IMR-90 (cell line): ENCODE data around the gene KDM5A. TPM values are rescaled to one million over a fixed set of nuclear protein-coding genes. Genes with fewer than 3 reads are reported as not detected.

ENCODE experiments used
- ATAC-seq: fragments of 200-7000 bp; cut with Tn5 transposase; 2 replicates; pipeline ENCODE4 v1.9.1; 2020; ENCODE audit warnings: low read depth, mild to moderate bottlenecking, moderate library complexity
- BruUV-seq: library from RNA; stranded (reverse); fragments of 400-500 nt; replicated peaks from 2 replicates; lab custom pipeline; 2021; lab: Mats Ljungman, UMichigan
- CTCF ChIA-PET: fragments of 300-600 bp; formaldehyde crosslinking; extraction: SDS; loops from one replicate; lab custom pipeline; 2021; ENCODE audit warnings: antibody characterized with exemption; lab: Yijun Ruan, JAX
- POLR2A ChIA-PET: fragments of 300-600 bp; sonication (Branson Sonifier 250); formaldehyde crosslinking; loops from one replicate; lab custom pipeline; 2022; ENCODE audit warnings: antibody characterized with exemption; ENCODE audit not compliant: unreplicated experiment; lab: Charles Lee
- DNase-seq: peaks from one replicate; pipeline ENCODE4 v3.0.0; 2013
- H2AFZ ChIP-seq: replicated peaks from 2 replicates; pipeline ENCODE3; 2013; ENCODE audit warnings: low read length, mild to moderate bottlenecking; ENCODE audit not compliant: poor library complexity
- H2AK5ac ChIP-seq: 2 replicates; pipeline ENCODE4 v1.6.1; 2013; ENCODE audit warnings: low read depth, low read length, inconsistent platforms
- H2AK9ac ChIP-seq: replicated peaks from 2 replicates; pipeline ENCODE3; 2013; ENCODE audit warnings: mild to moderate bottlenecking, low read depth, low read length, moderate library complexity; ENCODE audit not compliant: poor library complexity
- H2BK120ac ChIP-seq: 2 replicates; pipeline ENCODE4 v1.6.1; 2013; ENCODE audit warnings: low read depth, low read length, inconsistent platforms
- H2BK15ac ChIP-seq: 3 replicates; pipeline ENCODE4 v1.6.1; 2013; ENCODE audit warnings: low read depth, low read length, inconsistent platforms
- H2BK20ac ChIP-seq: 2 replicates; pipeline ENCODE4 v1.6.1; 2013; ENCODE audit warnings: low read depth, mild to moderate bottlenecking, inconsistent platforms, low read length, moderate library complexity
- H2BK5ac ChIP-seq: 2 replicates; pipeline ENCODE4 v1.6.1; 2013; ENCODE audit warnings: mild to moderate bottlenecking, low read depth, low read length, inconsistent platforms; ENCODE audit not compliant: poor library complexity, severe bottlenecking
- H3K14ac ChIP-seq: replicated peaks from 2 replicates; pipeline ENCODE4 v1.6.1; 2013; ENCODE audit warnings: low read depth, low read length, inconsistent platforms
- H3K18ac ChIP-seq: 2 replicates; pipeline ENCODE4 v1.6.1; 2013; ENCODE audit warnings: low read depth, low read length, control low read depth
- H3K23ac ChIP-seq: 2 replicates; pipeline ENCODE4 v1.6.1; 2013; ENCODE audit warnings: low read depth, low read length, inconsistent platforms
- H3K27ac ChIP-seq: 2 replicates; pipeline ENCODE4 v1.5.1; 2013; ENCODE audit warnings: mild to moderate bottlenecking, control low read depth, low read length; ENCODE audit not compliant: insufficient read depth
- H3K27me3 ChIP-seq: 2 replicates; pipeline ENCODE4 v1.6.1; 2013; ENCODE audit warnings: low read length; ENCODE audit not compliant: control insufficient read depth, insufficient read depth
- H3K36me3 ChIP-seq: 2 replicates; pipeline ENCODE4 v1.6.1; 2013; ENCODE audit warnings: low read length, mixed read lengths; ENCODE audit not compliant: control insufficient read depth, insufficient read depth
- H3K4ac ChIP-seq: 2 replicates; pipeline ENCODE4 v1.6.1; 2013; ENCODE audit warnings: low read depth, low read length, inconsistent platforms
- H3K4me1 ChIP-seq: 2 replicates; pipeline ENCODE4 v1.6.1; 2013; ENCODE audit warnings: low read length, mixed read lengths; ENCODE audit not compliant: control insufficient read depth, insufficient read depth
- H3K4me2 ChIP-seq: 2 replicates; pipeline ENCODE4 v1.6.1; 2013; ENCODE audit warnings: low read depth, mild to moderate bottlenecking, control low read depth, low read length, moderate library complexity
- H3K4me3 ChIP-seq: 2 replicates; pipeline ENCODE4 v1.5.1; 2013; ENCODE audit warnings: low read depth, mild to moderate bottlenecking, control low read depth, low read length, moderate library complexity; ENCODE audit not compliant: insufficient read depth
- H3K56ac ChIP-seq: 2 replicates; pipeline ENCODE4 v1.6.1; 2013; ENCODE audit warnings: low read length, inconsistent platforms; ENCODE audit not compliant: insufficient read depth; ENCODE audit errors: extremely low read depth
- H3K79me1 ChIP-seq, 2 experiments: 2 replicates each; pipeline ENCODE4 v1.6.1; 2013; ENCODE audit warnings: low read length in 2 of 2, inconsistent platforms in 1 of 2, low read depth in 1 of 2
- H3K9ac ChIP-seq: 2 replicates; pipeline ENCODE4 v1.6.1; 2013; ENCODE audit warnings: low read depth, low read length, control low read depth
- H3K9me1 ChIP-seq: 2 replicates; pipeline ENCODE4 v1.6.1; 2013; ENCODE audit warnings: low read length, inconsistent platforms; ENCODE audit not compliant: insufficient read depth
- H3K9me3 ChIP-seq: 2 replicates; pipeline ENCODE4 v1.6.1; 2013; ENCODE audit warnings: low read length; ENCODE audit not compliant: control insufficient read depth, insufficient read depth
- H4K20me1 ChIP-seq: 2 replicates; pipeline ENCODE4 v1.6.1; 2013; ENCODE audit warnings: low read length, inconsistent platforms; ENCODE audit not compliant: insufficient read depth
- H4K5ac ChIP-seq: 2 replicates; pipeline ENCODE4 v1.6.1; 2013; ENCODE audit warnings: mild to moderate bottlenecking, low read depth, low read length, control low read depth
- H4K8ac ChIP-seq, 2 experiments: 2 replicates each; pipeline ENCODE4 v1.6.1; 2013; ENCODE audit warnings: low read depth in 2 of 2, low read length in 2 of 2, control low read depth in 1 of 2, inconsistent platforms in 1 of 2
- H4K91ac ChIP-seq: 2 replicates; pipeline ENCODE4 v1.6.1; 2013; ENCODE audit warnings: low read depth, low read length, inconsistent platforms; ENCODE audit not compliant: insufficient read depth
- CEBPB ChIP-seq: IDR thresholded peaks from 2 replicates; pipeline ENCODE4 v1.6.1; 2012; ENCODE audit warnings: low read depth, low read length, improper control_type of control experiment
- CHD1 ChIP-seq: IDR thresholded peaks from 2 replicates; pipeline ENCODE4 v1.6.1; 2012; ENCODE audit warnings: low read depth, low read length, improper control_type of control experiment
- CTCF ChIP-seq: conservative IDR thresholded peaks from 2 replicates; pipeline ENCODE4 v1.5.1; 2012; ENCODE audit warnings: mild to moderate bottlenecking, low read depth, low read length, improper control_type of control experiment
- FOS ChIP-seq: fragments of 150-350 bp; IDR thresholded peaks from 2 replicates; pipeline ENCODE4 v1.6.1; 2016; ENCODE audit warnings: low read depth, low read length
- MAZ ChIP-seq: IDR thresholded peaks from 2 replicates; pipeline ENCODE4 v1.6.1; 2012; ENCODE audit warnings: low read depth, mild to moderate bottlenecking, low read length, improper control_type of control experiment, moderate library complexity, borderline replicate concordance
- MXI1 ChIP-seq: IDR thresholded peaks from 2 replicates; pipeline ENCODE4 v1.6.1; 2012; ENCODE audit warnings: low read depth, mild to moderate bottlenecking, low read length, moderate library complexity, borderline replicate concordance
- NFE2L2 ChIP-seq: fragments of 150-350 bp; IDR thresholded peaks from 2 replicates; pipeline ENCODE4 v1.6.1; 2016; ENCODE audit warnings: low read depth, mild to moderate bottlenecking, low read length
- POLR2A ChIP-seq: IDR thresholded peaks from 2 replicates; pipeline ENCODE4 v1.6.1; 2012; ENCODE audit warnings: mild to moderate bottlenecking, low read depth, low read length
- RAD21 ChIP-seq: IDR thresholded peaks from 2 replicates; pipeline ENCODE4 v1.6.1; 2012; ENCODE audit warnings: low read length, improper control_type of control experiment
- RCOR1 ChIP-seq: IDR thresholded peaks from 2 replicates; pipeline ENCODE4 v1.6.1; 2012; ENCODE audit warnings: mild to moderate bottlenecking, low read length, improper control_type of control experiment; ENCODE audit not compliant: insufficient replicate concordance
- RFX5 ChIP-seq: IDR thresholded peaks from 2 replicates; pipeline ENCODE4 v1.8.0; 2012; ENCODE audit warnings: low read depth, mild to moderate bottlenecking, low read length, moderate library complexity
- SMC3 ChIP-seq: fragments of 150-350 bp; IDR thresholded peaks from 2 replicates; pipeline ENCODE4 v1.6.1; 2016; ENCODE audit warnings: low read depth, mild to moderate bottlenecking, antibody characterized with exemption, low read length, moderate library complexity
- USF2 ChIP-seq: fragments of 150-350 bp; IDR thresholded peaks from 2 replicates; pipeline ENCODE4 v1.6.1; 2017; ENCODE audit warnings: mild to moderate bottlenecking, antibody characterized with exemption, low read length, low read depth
- WGBS, 2 experiments: methylation state at CpG; one replicate each; pipeline versions ENCODE4 v1.1.5 to v1.1.7; 2013; ENCODE audit warnings: missing lambda C conversion rate in 2 of 2; ENCODE audit not compliant: insufficient read length in 1 of 2; ENCODE audit errors: extremely low coverage in 2 of 2; 5-methylcytosine and 5-hydroxymethylcytosine counted together
- dilution Hi-C: fragments of 300-500 bp; cut with HindIII; formaldehyde crosslinking; loops from one replicate; pipeline ENCODE4 v1.14.3; 2018; ENCODE audit warnings: low sequenced_read_pairs; ENCODE audit not compliant: unreplicated experiment
- in situ Hi-C: fragments of 300-500 bp; cut with MboI; formaldehyde crosslinking; loops from 3 replicates; pipeline ENCODE4 v1.14.3; 2019; ENCODE audit warnings: low sequenced_read_pairs, inconsistent platforms, mixed read lengths
- intact Hi-C: fragments of 100-400 bp; cut with micrococcal nuclease; formaldehyde crosslinking; loops from 2 replicates; pipeline ENCODE4 v1.10.0; 2022
- polyA plus RNA-seq, 3 experiments: library from polyadenylated mRNA; depleted of rRNA; stranded (reverse); fragments of >200 nt; gene quantifications; 2 replicates each; pipeline ENCODE4 v1.2.3, GENCODE V29; 2012; ENCODE audit warnings: low replicate concordance in 1 of 3
- total RNA-seq: library from RNA; depleted of rRNA; stranded (reverse); fragments of >200 nt; gene quantifications from 2 replicates; pipeline ENCODE4 v1.2.3, GENCODE V29; 2012
- TF ChIP-seq, protein P1 (sequence below): fragments of 150-350 bp; IDR thresholded peaks from 2 replicates; pipeline ENCODE4 v1.6.1; 2016; ENCODE audit warnings: low read depth, mild to moderate bottlenecking, low read length, moderate library complexity, borderline replicate concordance

The KDM5A gene
- total and polyA plus RNA-seq, 2 of the 4 experiments (the other 2 are of a cell fraction): 7.9 to 95.9 TPM

DNA sequence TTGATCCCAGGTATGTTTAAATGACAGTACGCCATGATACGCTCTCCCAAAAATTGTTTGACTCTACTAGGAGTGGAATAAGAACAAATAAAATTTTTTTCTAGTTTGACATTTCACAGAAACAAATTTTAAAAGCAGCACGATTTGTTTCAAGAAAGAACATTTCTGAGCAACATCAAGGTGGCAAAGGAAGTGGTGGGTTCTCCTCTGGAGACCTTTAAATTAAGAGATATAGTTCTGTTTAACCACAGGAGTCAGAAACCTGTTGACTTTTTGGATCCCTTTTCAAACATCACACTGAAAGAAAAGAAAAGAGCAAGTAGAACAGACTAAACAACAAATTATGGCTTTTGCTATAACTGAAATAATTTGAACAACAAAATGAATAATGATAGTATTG, 124.0 kb downstream of the KDM5A start:
- ATAC-seq (no peak), DNase-seq (no peak)
- no TSS peak for BruUV-seq
- in situ Hi-C loops: no loop called here
- Histone ChIP-seq H2AFZ (no peak overlapping the region), H3K27me3 (peaks cover 28% of the 10 kb centered on the region), H4K5ac (no peak overlapping the region), H3K9me1 (peaks cover 4% of the 10 kb centered on the region; the same call in 1 of the 2 replicates), H4K91ac (no peak overlapping the region), H2AK5ac (no peak overlapping the region), H3K9ac (no peak overlapping the region), H3K79me1 (no peaks in the 10 kb centered on the region), H2AK9ac (no peak overlapping the region), H3K4me2 (no peak overlapping the region), H2BK20ac (no peak overlapping the region), H2BK5ac (no peak overlapping the region), H3K4ac (no peak overlapping the region), H3K14ac (no peak overlapping the region), H3K4me1 (peaks cover 6% of the 10 kb centered on the region), H3K18ac (no peak overlapping the region), H2BK15ac (no peak overlapping the region), H4K20me1 (no peaks in the 10 kb centered on the region), H3K56ac (no peak overlapping the region), H4K8ac (no peak overlapping the region), H2BK120ac (no peak overlapping the region), H3K36me3 (no peaks in the 10 kb centered on the region), H3K27ac (no peak overlapping the region), H3K4me3 (no peak overlapping the region), H3K9me3 (no peaks in the 10 kb centered on the region), H3K23ac (no peak overlapping the region)
- no CpG with 5 or more reads among the region's 3 CpGs for WGBS, 2 experiments
- CTCF ChIA-PET: no interaction called here
- POLR2A ChIA-PET: no interaction called here
- intact Hi-C loops: no loop called here
- TF ChIP-seq RCOR1 (no peak), SMC3 (no peak), CHD1 (no peak), USF2 (no peak), POLR2A (no peak), CEBPB (no peak), RAD21 (no peak), NFE2L2 (no peak), CTCF (no peak), RFX5 (no peak), MAZ (no peak), FOS (no peak), MXI1 (no peak)
- TF ChIP-seq, protein P1, sequence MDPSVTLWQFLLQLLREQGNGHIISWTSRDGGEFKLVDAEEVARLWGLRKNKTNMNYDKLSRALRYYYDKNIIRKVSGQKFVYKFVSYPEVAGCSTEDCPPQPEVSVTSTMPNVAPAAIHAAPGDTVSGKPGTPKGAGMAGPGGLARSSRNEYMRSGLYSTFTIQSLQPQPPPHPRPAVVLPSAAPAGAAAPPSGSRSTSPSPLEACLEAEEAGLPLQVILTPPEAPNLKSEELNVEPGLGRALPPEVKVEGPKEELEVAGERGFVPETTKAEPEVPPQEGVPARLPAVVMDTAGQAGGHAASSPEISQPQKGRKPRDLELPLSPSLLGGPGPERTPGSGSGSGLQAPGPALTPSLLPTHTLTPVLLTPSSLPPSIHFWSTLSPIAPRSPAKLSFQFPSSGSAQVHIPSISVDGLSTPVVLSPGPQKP: no peak
- dilution Hi-C loops: no loop called here
